Kidney (tissue), 14 donors: ENCODE measurements around the gene TMEM51. TPM values are rescaled to one million over a fixed set of nuclear protein-coding genes. Genes with fewer than 3 reads are reported as not detected.

Experiments
- DNase-seq, 5 donors: peaks; one replicate each; pipeline ENCODE4 v3.0.0-alpha.2; 2013 to 2020
- FAIRE-seq: peaks from 2 replicates; lab custom pipeline; 2012; peaks lifted over from hg19 to GRCh38; lab: Jason Lieb, UNC
- H3K27ac ChIP-seq, 2 donors: one replicate each; pipeline ENCODE4 v1.7.0; 2013; ENCODE audit warnings: low read depth in 2 of 2, low read length in 2 of 2, inconsistent platforms in 1 of 2
- H3K27me3 ChIP-seq: one replicate; pipeline ENCODE4 v1.7.1; 2013; ENCODE audit warnings: low read length, inconsistent platforms; ENCODE audit not compliant: control insufficient read depth, insufficient read depth
- H3K36me3 ChIP-seq, 3 donors: one replicate each; pipeline versions ENCODE4 v1.7.0 to v1.7.1; 2013; ENCODE audit warnings: low read length in 3 of 3, control low read depth in 1 of 3, inconsistent platforms in 1 of 3; ENCODE audit not compliant: insufficient read depth in 3 of 3, control insufficient read depth in 2 of 3
- H3K4me1 ChIP-seq, 3 donors: one replicate each; pipeline versions ENCODE4 v1.7.0 to v1.7.1; 2013; ENCODE audit warnings: low read length in 3 of 3, inconsistent platforms in 1 of 3, low read depth in 1 of 3; ENCODE audit not compliant: control insufficient read depth in 2 of 3, insufficient read depth in 2 of 3
- H3K4me3 ChIP-seq, 3 donors: one replicate each; pipeline versions ENCODE4 v1.7.0 to v1.8.1; 2013; ENCODE audit warnings: low read length in 3 of 3, control low read depth in 1 of 3, inconsistent platforms in 1 of 3
- H3K9ac ChIP-seq, 3 donors: one replicate each; pipeline versions ENCODE4 v1.7.0 to v1.7.1; 2013; ENCODE audit warnings: low read length in 3 of 3, control low read depth in 1 of 3, inconsistent platforms in 1 of 3
- H3K9me3 ChIP-seq, 3 donors: one replicate each; pipeline versions ENCODE4 v1.7.0 to v1.7.1; 2013; ENCODE audit warnings: low read length in 3 of 3, control low read depth in 1 of 3, inconsistent platforms in 1 of 3; ENCODE audit not compliant: control insufficient read depth in 2 of 3, insufficient read depth in 1 of 3
- CTCF ChIP-seq: IDR thresholded peaks from 3 replicates; pipeline ENCODE4 v1.5.1; 2012; ENCODE audit warnings: mild to moderate bottlenecking, moderate library complexity, borderline replicate concordance; ENCODE audit not compliant: insufficient read depth; ENCODE audit errors: extremely low read depth
- intact Hi-C: fragments of 100-400 bp; cut with DNase I; formaldehyde crosslinking; loops from one replicate; pipeline ENCODE4 v1.11.1; 2022
- polyA plus RNA-seq: library from polyadenylated mRNA; stranded (reverse); fragments of 350-450 nt; fragmentation: Illumina TruSeq; extraction: RNeasy Lipid Tissue Mini Kit (QIAGEN cat#74804); gene quantifications from one replicate; pipeline ENCODE4 v1.2.3, GENCODE V29; 2014; ENCODE audit warnings: low read depth, low replicate concordance; ENCODE audit not compliant: insufficient read depth
- total RNA-seq: library from RNA; stranded (reverse); fragmentation: NEBNext Ultra II Directional; extraction: Animal tissue kit (Norgen Biotek cat#: 25700); gene quantifications from one replicate; pipeline ENCODE4 v1.2.1, GENCODE V29; 2021
- donor health status: control.
- donor health status: control.
- donor health status: control.
- donor health status: control.
- donor health status: control.
- donor health status: DM: yes; HTN: yes; CAD: no.
- donor health status: Normal renal cell carcinoma (clear cell type).

TMEM51 gene
- total and polyA plus RNA-seq, 2 donors from 2014 or later: 38.1 to 48.4 TPM

- TF ChIP-seq CTCF: no peak
- no peaks in the 10 kb centered on the region for H3K9me3 ChIP-seq
- no peaks in the 10 kb centered on the region for H3K36me3 ChIP-seq
- DNase-seq (no peak), FAIRE-seq (no peak)
- H3K4me3 ChIP-seq: peak overlapping the region in 2 of 3 donors; percentile 29 to 97
- peak overlapping the region; percentile 83 to 93 for H3K27ac ChIP-seq
- H3K9ac ChIP-seq: peak overlapping the region in 1 of 3 donors; percentile 93
- no peaks in the 10 kb centered on the region for H3K27me3 ChIP-seq
- peaks cover 0 to 46% (median 35%) of the 10 kb centered on the region in 3 donors for H3K4me1 ChIP-seq
- intact Hi-C loops: no loop called here
Observed at GRCh38 chr1:15155191-15155590, 1.6 kb downstream of the TMEM51 start.

GRCh38 chr1:15155888-15156741, 2.6 kb downstream of the TMEM51 start:
- intact Hi-C loops: no loop called here
- no peak for TF ChIP-seq CTCF
- Histone ChIP-seq H3K27me3 (no peaks in the 10 kb centered on the region), H3K27ac (peak overlapping the region; percentile 83 to 93), H3K4me1 (peaks cover 0 to 49% (median 35%) of the 10 kb centered on the region in 3 donors), H3K9ac (peak overlapping the region in 2 of 3 donors; percentile 39 to 93), H3K9me3 (no peaks in the 10 kb centered on the region), H3K4me3 (peak overlapping the region in 2 of 3 donors; percentile 45 to 97), H3K36me3 (no peaks in the 10 kb centered on the region)
- no peak for FAIRE-seq
- DNase-seq: peak in 4 of 5 donors; percentile 42 to 77 (median 52)

- Histone ChIP-seq H3K4me1 (peaks cover 0 to 46% (median 35%) of the 10 kb centered on the region in 3 donors), H3K9ac (peak overlapping the region in 2 of 3 donors; percentile 20 to 93), H3K36me3 (no peaks in the 10 kb centered on the region), H3K9me3 (no peaks in the 10 kb centered on the region), H3K27me3 (no peaks in the 10 kb centered on the region), H3K4me3 (peak overlapping the region in 2 of 3 donors; percentile 45 to 97), H3K27ac (peak overlapping the region; percentile 83 to 93)
- no peak for TF ChIP-seq CTCF
- intact Hi-C loops: no loop called here
- DNase-seq (no peak), FAIRE-seq (no peak)
Observed at GRCh38 chr1:15156807-15157380, 3.3 kb downstream of the TMEM51 start.
